HCT116 (cell line): Measurements from ENCODE around the gene MAPK1.

Experiments used
- CEBPB ChIP-seq: IDR thresholded peaks from 2 replicates; pipeline ENCODE4 v1.6.1; 2012; ENCODE audit warnings: low read depth
- CTCF ChIP-seq, 3 experiments: fragments of 200-600 bp in 1 of 3; sonication (generic) in 1 of 3; IDR thresholded peaks in 2 of 3; conservative IDR thresholded peaks in 1 of 3; 2 replicates each; pipeline ENCODE4 v1.5.1; 2012 to 2017; ENCODE audit warnings: low read depth in 2 of 3, low read length in 2 of 3, antibody characterized with exemption in 1 of 3, borderline replicate concordance in 1 of 3, control low read depth in 1 of 3, mild to moderate bottlenecking in 1 of 3, mixed read lengths in 1 of 3, mixed run types in 1 of 3, moderate library complexity in 1 of 3; ENCODE audit not compliant: insufficient read depth in 1 of 3
- EZH2 ChIP-seq: fragments of 200-600 bp; sonication (generic); IDR thresholded peaks from 2 replicates; pipeline ENCODE4 v1.6.1; 2017; ENCODE audit warnings: antibody characterized with exemption, mixed run types
- EZH2phosphoT487 ChIP-seq: fragments of 200-600 bp; IDR thresholded peaks from 2 replicates; pipeline ENCODE4 v1.6.1; 2018; ENCODE audit warnings: antibody characterized with exemption, borderline replicate concordance
- FOSL1 ChIP-seq: IDR thresholded peaks from 2 replicates; pipeline ENCODE4 v1.6.1; 2012; ENCODE audit warnings: low read depth
- MAX ChIP-seq: IDR thresholded peaks from 2 replicates; pipeline ENCODE4 v1.6.1; 2012
- POLR2A ChIP-seq: IDR thresholded peaks from 2 replicates; pipeline ENCODE4 v1.7.0; 2011; ENCODE audit warnings: borderline replicate concordance; ENCODE audit not compliant: insufficient read depth, insufficient read length; ENCODE audit errors: extremely low read depth
- POLR2AphosphoS5 ChIP-seq: IDR thresholded peaks from 2 replicates; pipeline ENCODE4 v1.6.1; 2011; ENCODE audit warnings: mild to moderate bottlenecking, low read depth, low read length, moderate library complexity
- RAD21 ChIP-seq: IDR thresholded peaks from 2 replicates; pipeline ENCODE4 v1.6.1; 2012; ENCODE audit warnings: low read depth, mild to moderate bottlenecking
- REST ChIP-seq: IDR thresholded peaks from 2 replicates; pipeline ENCODE4 v1.6.1; 2012; ENCODE audit warnings: low read depth
- SIN3A ChIP-seq: IDR thresholded peaks from 2 replicates; pipeline ENCODE4 v1.6.1; 2012; ENCODE audit warnings: low read depth
- SP1 ChIP-seq: IDR thresholded peaks from 2 replicates; pipeline ENCODE4 v1.6.1; 2012; ENCODE audit warnings: low read depth
- ZFX ChIP-seq: fragments of 450-650 bp; IDR thresholded peaks from 2 replicates; pipeline ENCODE4 v1.6.1; 2017

GRCh38 chr22:21894799-21895198 lies 27.4 kb upstream of the MAPK1 start:
- TF ChIP-seq EZH2phosphoT487 (no peak), POLR2A (no peak), CTCF (IDR thresholded peaks at IDR 0.05 in 2 of 3, conservative IDR thresholded peaks at IDR 0.05 in 1 of 3; ENCODE audit: borderline replicate concordance in 1 of 3, insufficient read depth in 1 of 3, low read depth in 2 of 3, low read length in 2 of 3) (no peak), FOSL1 (no peak), MAX (no peak), SP1 (no peak), CEBPB (no peak), RAD21 (no peak), REST (no peak), POLR2AphosphoS5 (no peak), ZFX (no peak), SIN3A (no peak), EZH2 (no peak)
